Neuronal stem cell (in vitro differentiated cells): ENCODE measurements around the gene ACKR4.

Experiments
- DNase-seq: peaks from one replicate; pipeline ENCODE4 v3.0.0-alpha.2; 2013; ENCODE audit warnings: low spot score
- H2AFZ ChIP-seq: one replicate; pipeline ENCODE4 v1.6.1; 2013; ENCODE audit warnings: mild to moderate bottlenecking, low read length, inconsistent platforms
- H2AK5ac ChIP-seq: 2 replicates; pipeline ENCODE4 v1.6.1; 2013; ENCODE audit warnings: low read depth, mild to moderate bottlenecking, inconsistent platforms, low read length, moderate library complexity, mixed read lengths
- H2BK120ac ChIP-seq: 2 replicates; pipeline ENCODE4 v1.6.1; 2013; ENCODE audit warnings: low read depth, mild to moderate bottlenecking, inconsistent platforms, low read length, moderate library complexity, mixed read lengths
- H2BK12ac ChIP-seq: one replicate; pipeline ENCODE4 v1.6.1; 2013; ENCODE audit warnings: low read length, inconsistent platforms
- H2BK15ac ChIP-seq: 2 replicates; pipeline ENCODE4 v1.6.1; 2013; ENCODE audit warnings: mild to moderate bottlenecking, low read length, inconsistent platforms, mixed read lengths
- H2BK5ac ChIP-seq: one replicate; pipeline ENCODE4 v1.6.1; 2013; ENCODE audit warnings: inconsistent platforms, mild to moderate bottlenecking, low read length, moderate library complexity
- H3K14ac ChIP-seq: one replicate; pipeline ENCODE4 v1.6.1; 2013; ENCODE audit warnings: low read length, inconsistent platforms
- H3K18ac ChIP-seq: 2 replicates; pipeline ENCODE4 v1.6.1; 2013; ENCODE audit warnings: low read length, inconsistent platforms
- H3K23ac ChIP-seq: 2 replicates; pipeline ENCODE4 v1.6.1; 2013; ENCODE audit warnings: low read depth, mild to moderate bottlenecking, mixed read lengths, low read length, inconsistent platforms; ENCODE audit not compliant: poor library complexity
- H3K27ac ChIP-seq: replicated peaks from 3 replicates; pipeline ENCODE4 v1.5.1; 2013; ENCODE audit warnings: low read length, inconsistent platforms
- H3K27me3 ChIP-seq, 3 experiments: 2 replicates each; pipeline ENCODE4 v1.6.1; 2013; ENCODE audit warnings: low read length in 3 of 3, mild to moderate bottlenecking in 2 of 3, inconsistent platforms in 1 of 3, low read depth in 1 of 3, mixed read lengths in 1 of 3, moderate library complexity in 1 of 3; ENCODE audit not compliant: control insufficient read depth in 3 of 3, insufficient read depth in 3 of 3
- H3K36me3 ChIP-seq, 2 donors: replicated peaks in 1 of 2; 2 replicates each; pipeline ENCODE4 v1.6.1; 2013; ENCODE audit warnings: low read length in 2 of 2; ENCODE audit not compliant: control insufficient read depth in 2 of 2, insufficient read depth in 2 of 2
- H3K4ac ChIP-seq: 2 replicates; pipeline ENCODE4 v1.6.1; 2013; ENCODE audit warnings: inconsistent platforms, mild to moderate bottlenecking, low read length, moderate library complexity
- H3K4me1 ChIP-seq, 2 donors: 1 replicate in 1 of 2; 2 replicates in 1 of 2; pipeline ENCODE4 v1.6.1; 2013; ENCODE audit warnings: low read length in 2 of 2, low read depth in 1 of 2; ENCODE audit not compliant: control insufficient read depth in 2 of 2, insufficient read depth in 1 of 2
- H3K4me2 ChIP-seq: one replicate; pipeline ENCODE4 v1.6.1; 2013; ENCODE audit warnings: mild to moderate bottlenecking, low read length, inconsistent platforms; ENCODE audit not compliant: insufficient read depth, poor library complexity, severe bottlenecking
- H3K4me3 ChIP-seq, 2 donors: 2 replicates each; pipeline ENCODE4 v1.5.1; 2013; ENCODE audit warnings: low read length in 2 of 2, mild to moderate bottlenecking in 2 of 2, inconsistent platforms in 1 of 2, moderate library complexity in 1 of 2
- H3K79me1 ChIP-seq: one replicate; pipeline ENCODE4 v1.6.1; 2013; ENCODE audit warnings: low read depth, mild to moderate bottlenecking, inconsistent platforms, low read length, moderate library complexity
- H3K9ac ChIP-seq: one replicate; pipeline ENCODE4 v1.6.1; 2013; ENCODE audit warnings: mild to moderate bottlenecking, low read depth, low read length, inconsistent platforms; ENCODE audit not compliant: poor library complexity
- H3K9me3 ChIP-seq, 2 donors: replicated peaks in 1 of 2; 2 replicates each; pipeline versions ENCODE3 to v1.6.1; 2013; ENCODE audit warnings: low read length in 2 of 2, mild to moderate bottlenecking in 2 of 2, inconsistent platforms in 1 of 2, low read depth in 1 of 2, mixed read lengths in 1 of 2, moderate library complexity in 1 of 2; ENCODE audit not compliant: control insufficient read depth in 2 of 2, insufficient read depth in 1 of 2
- H4K8ac ChIP-seq: one replicate; pipeline ENCODE4 v1.6.1; 2013; ENCODE audit warnings: low read depth, mild to moderate bottlenecking, inconsistent platforms, low read length, moderate library complexity
- H4K91ac ChIP-seq: one replicate; pipeline ENCODE4 v1.6.1; 2013; ENCODE audit warnings: low read length, low read depth, mild to moderate bottlenecking, inconsistent platforms; ENCODE audit not compliant: poor library complexity
- WGBS, 2 donors: extraction: QIAGEN DNeasy Blood & Tissue Kit; methylation state at CpG; one replicate each; pipeline ENCODE4 v1.1.7; 2013; ENCODE audit warnings: missing lambda C conversion rate in 2 of 2, mixed read lengths in 1 of 2; ENCODE audit not compliant: insufficient read length in 2 of 2, insufficient replicate concordance in 1 of 2; ENCODE audit errors: extremely low coverage in 2 of 2; 5-methylcytosine and 5-hydroxymethylcytosine counted together

ACKR4 gene

GRCh38 chr3:132568422-132568821 lies 28.6 kb upstream of the ACKR4 start:
- Histone ChIP-seq H3K4ac (no peak overlapping the region), H3K4me3 (no peak overlapping the region), H2BK12ac (no peak overlapping the region), H3K14ac (no peak overlapping the region), H3K18ac (no peak overlapping the region), H3K27me3 (no peaks in the 10 kb centered on the region), H2BK15ac (no peak overlapping the region), H2BK5ac (no peak overlapping the region), H3K36me3 (peaks cover 0 to 24% of the 10 kb centered on the region in 2 donors), H2AK5ac (no peak overlapping the region), H3K4me1 (no peaks in the 10 kb centered on the region), H3K4me2 (no peak overlapping the region), H3K23ac (no peak overlapping the region), H3K9me3 (peaks cover 3 to 4% of the 10 kb centered on the region in 2 donors), H4K91ac (no peak overlapping the region), H3K27ac (no peak overlapping the region), H4K8ac (no peak overlapping the region), H3K79me1 (no peaks in the 10 kb centered on the region), H2BK120ac (no peak overlapping the region), H2AFZ (no peak overlapping the region), H3K9ac (no peak overlapping the region)
- DNase-seq: no peak
- WGBS, 2 donors: no CpG with 5 or more reads among the region's 2 CpGs

DNA sequence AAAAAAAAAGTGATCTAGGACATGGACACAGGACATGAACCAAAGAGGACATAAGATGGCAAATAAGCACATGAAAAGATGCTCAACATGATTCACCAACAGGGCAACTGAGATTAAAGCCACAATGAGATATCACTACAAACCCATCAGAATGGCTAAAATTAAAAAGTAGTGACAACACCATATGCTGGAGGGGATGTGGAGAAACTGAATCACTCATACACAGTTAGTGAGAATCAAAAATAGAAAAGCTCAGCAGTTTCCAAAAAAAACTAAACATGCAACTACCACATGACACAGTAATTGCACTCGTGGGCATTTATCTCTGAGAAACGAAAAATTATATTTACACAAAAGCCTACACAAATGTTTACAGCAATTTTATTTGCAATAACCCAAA lies 27.9 kb upstream of the ACKR4 start:
- H3K27me3 ChIP-seq: no peaks in the 10 kb centered on the region
- H2BK120ac ChIP-seq: no peak overlapping the region
- H3K9ac ChIP-seq: no peak overlapping the region
- no peak overlapping the region for H3K23ac ChIP-seq
- no peak overlapping the region for H4K91ac ChIP-seq
- no peaks in the 10 kb centered on the region for H3K4me1 ChIP-seq
- no peaks in the 10 kb centered on the region for H3K79me1 ChIP-seq
- H2BK5ac ChIP-seq: no peak overlapping the region
- no peak overlapping the region for H3K4me2 ChIP-seq
- no peak overlapping the region for H3K14ac ChIP-seq
- no peak for DNase-seq
- H2BK15ac ChIP-seq: no peak overlapping the region
- H3K9me3 ChIP-seq: peaks cover 3 to 4% of the 10 kb centered on the region in 2 donors
- H3K18ac ChIP-seq: no peak overlapping the region
- H2AFZ ChIP-seq: no peak overlapping the region
- H3K4me3 ChIP-seq: no peak overlapping the region
- H3K36me3 ChIP-seq: peaks cover 0 to 26% of the 10 kb centered on the region in 2 donors
- H2AK5ac ChIP-seq: no peak overlapping the region
- H3K27ac ChIP-seq: no peak overlapping the region
- WGBS, 2 donors: no CpG with 5 or more reads among the region's 2 CpGs
- H4K8ac ChIP-seq: no peak overlapping the region
- H3K4ac ChIP-seq: no peak overlapping the region
- H2BK12ac ChIP-seq: no peak overlapping the region

DNA sequence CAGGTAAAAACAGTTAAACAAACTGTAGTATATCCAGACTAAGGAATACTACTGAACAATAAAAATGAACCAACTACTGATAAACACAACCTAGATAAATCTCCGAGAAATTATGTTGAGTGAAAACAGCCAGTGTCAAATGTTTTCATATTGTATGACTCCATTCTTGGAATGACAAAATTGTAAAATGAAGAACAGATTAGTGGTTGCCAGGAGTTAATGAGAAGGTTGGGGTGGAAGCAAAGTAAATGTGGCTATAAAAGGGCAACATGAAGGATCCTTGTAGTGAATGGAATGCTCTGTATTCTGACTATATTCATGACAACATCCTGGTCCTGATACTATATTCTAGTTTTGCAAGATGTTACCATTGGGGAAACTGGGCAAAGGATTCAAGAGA lies 27.5 kb upstream of the ACKR4 start:
- Histone ChIP-seq H2BK15ac (no peak overlapping the region), H3K18ac (no peak overlapping the region), H2BK12ac (no peak overlapping the region), H3K4me1 (no peaks in the 10 kb centered on the region), H3K14ac (no peak overlapping the region), H3K4me2 (no peak overlapping the region), H3K23ac (no peak overlapping the region), H3K36me3 (peaks cover 0 to 26% of the 10 kb centered on the region in 2 donors), H3K27me3 (no peaks in the 10 kb centered on the region), H2BK120ac (no peak overlapping the region), H2BK5ac (no peak overlapping the region), H2AFZ (no peak overlapping the region), H3K9me3 (peaks cover 3 to 4% of the 10 kb centered on the region in 2 donors), H3K9ac (no peak overlapping the region), H4K91ac (no peak overlapping the region), H3K4me3 (no peak overlapping the region), H4K8ac (no peak overlapping the region), H2AK5ac (no peak overlapping the region), H3K79me1 (no peaks in the 10 kb centered on the region), H3K4ac (no peak overlapping the region), H3K27ac (no peak overlapping the region)
- no CpG with 5 or more reads among the region's 1 CpG for WGBS, 2 donors
- no peak for DNase-seq

DNA sequence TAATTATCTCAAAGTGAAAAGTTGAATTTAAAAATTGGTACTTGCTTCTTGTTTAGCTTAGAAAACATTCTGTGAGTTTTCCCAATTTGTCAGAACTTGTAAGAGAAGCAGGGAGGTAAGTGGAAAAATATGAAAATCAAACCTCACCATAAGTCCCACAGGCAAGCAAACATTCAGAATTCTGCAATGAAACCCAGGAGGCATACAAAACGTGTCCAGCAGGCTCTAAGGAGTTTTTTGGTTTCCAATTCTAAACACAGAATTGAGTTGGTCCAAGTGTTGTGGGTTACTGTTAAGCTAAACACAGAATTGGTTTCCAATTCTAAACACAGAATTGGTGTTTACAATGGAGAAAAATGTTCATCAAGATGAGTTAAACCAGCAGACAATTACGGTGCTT lies 27.1 kb upstream of the ACKR4 start:
- H3K27ac ChIP-seq: no peak overlapping the region
- H3K27me3 ChIP-seq: no peaks in the 10 kb centered on the region
- H3K23ac ChIP-seq: no peak overlapping the region
- no peaks in the 10 kb centered on the region for H3K79me1 ChIP-seq
- no peak overlapping the region for H2BK120ac ChIP-seq
- no peak overlapping the region for H4K91ac ChIP-seq
- no peak overlapping the region for H2BK15ac ChIP-seq
- H3K4me1 ChIP-seq: no peaks in the 10 kb centered on the region
- no peak overlapping the region for H3K14ac ChIP-seq
- H3K4ac ChIP-seq: no peak overlapping the region
- H2BK12ac ChIP-seq: no peak overlapping the region
- WGBS, 2 donors: no CpG with 5 or more reads among the region's 2 CpGs
- H3K4me3 ChIP-seq: no peak overlapping the region
- H3K9ac ChIP-seq: no peak overlapping the region
- H3K4me2 ChIP-seq: no peak overlapping the region
- H3K18ac ChIP-seq: no peak overlapping the region
- peaks cover 3 to 4% of the 10 kb centered on the region in 2 donors for H3K9me3 ChIP-seq
- peaks cover 0 to 28% of the 10 kb centered on the region in 2 donors for H3K36me3 ChIP-seq
- H4K8ac ChIP-seq: no peak overlapping the region
- no peak overlapping the region for H2AFZ ChIP-seq
- no peak for DNase-seq
- H2BK5ac ChIP-seq: no peak overlapping the region
- no peak overlapping the region for H2AK5ac ChIP-seq
